SK-N-SH treated with all-trans-retinoic acid at 6 μM for 48 hours (cell line): Measurements from ENCODE around the gene OR2C3.

ENCODE experiments used
- ATAC-seq: fragments of 200-7000 bp; cut with Tn5 transposase; 3 replicates; pipeline ENCODE4 v1.9.1; 2020; ENCODE audit warnings: mild to moderate bottlenecking, moderate library complexity
- ARNTL ChIP-seq: fragments of 450-650 bp; formaldehyde crosslinking; IDR thresholded peaks from 2 replicates; pipeline ENCODE4 v1.5.0; 2020; ENCODE audit warnings: low read depth, mild to moderate bottlenecking, moderate library complexity, borderline replicate concordance
- BACH2 ChIP-seq: fragments of 250-450 bp; sonication (Bioruptor Pico); IDR thresholded peaks from 2 replicates; pipeline ENCODE4 v1.9.0; 2021; ENCODE audit warnings: mild to moderate bottlenecking, borderline replicate concordance
- CSDC2 ChIP-seq: fragments of 250-450 bp; sonication (Bioruptor Pico); IDR thresholded peaks from 2 replicates; pipeline ENCODE4 v1.5.0; 2020; ENCODE audit warnings: mild to moderate bottlenecking, moderate library complexity
- CSRNP3 ChIP-seq: fragments of 250-450 bp; sonication (Bioruptor Pico); IDR thresholded peaks from 2 replicates; pipeline ENCODE4 v1.5.1; 2021; ENCODE audit warnings: mild to moderate bottlenecking, moderate library complexity
- ESRRG ChIP-seq: fragments of 250-450 bp; sonication (Bioruptor Pico); IDR thresholded peaks from 2 replicates; pipeline ENCODE4 v1.6.1; 2021; ENCODE audit warnings: mild to moderate bottlenecking
- GLIS3 ChIP-seq: fragments of 250-450 bp; sonication (Bioruptor Pico); IDR thresholded peaks from 2 replicates; pipeline ENCODE4 v1.5.0; 2020; ENCODE audit warnings: mild to moderate bottlenecking, moderate library complexity
- ISL1 ChIP-seq: fragments of 250-450 bp; sonication (Bioruptor Pico); IDR thresholded peaks from 2 replicates; pipeline ENCODE4 v2.1.2; 2022; ENCODE audit warnings: mild to moderate bottlenecking, moderate library complexity
- OSR1 ChIP-seq: fragments of 250-450 bp; sonication (Bioruptor Pico); IDR thresholded peaks from 2 replicates; pipeline ENCODE4 v1.8.0; 2022; ENCODE audit warnings: moderate library complexity, mild to moderate bottlenecking, inconsistent platforms
- PATZ1 ChIP-seq: fragments of 250-450 bp; sonication (Bioruptor Pico); IDR thresholded peaks from 2 replicates; pipeline ENCODE4 v1.8.0; 2020; ENCODE audit warnings: mild to moderate bottlenecking, moderate library complexity, borderline replicate concordance
- POU6F1 ChIP-seq: fragments of 250-450 bp; sonication (Bioruptor Pico); IDR thresholded peaks from 2 replicates; pipeline ENCODE4 v1.8.0; 2021; ENCODE audit warnings: low read depth, mild to moderate bottlenecking, moderate library complexity, borderline replicate concordance
- PPARA ChIP-seq: fragments of 250-450 bp; sonication (Bioruptor Pico); IDR thresholded peaks from 2 replicates; pipeline ENCODE4 v1.5.0; 2020; ENCODE audit warnings: mild to moderate bottlenecking, borderline replicate concordance
- RARB ChIP-seq: fragments of 250-450 bp; sonication (Bioruptor Pico); IDR thresholded peaks from 2 replicates; pipeline ENCODE4 v1.8.0; 2021; ENCODE audit warnings: mild to moderate bottlenecking, moderate library complexity
- SNAI2 ChIP-seq: fragments of 250-450 bp; sonication (Bioruptor Pico); IDR thresholded peaks from 2 replicates; pipeline ENCODE4 v1.5.0; 2020; ENCODE audit warnings: mild to moderate bottlenecking, moderate library complexity
- TCF4 ChIP-seq: fragments of 250-450 bp; sonication (Bioruptor Pico); IDR thresholded peaks from 2 replicates; pipeline ENCODE4 v1.8.0; 2021; ENCODE audit warnings: mild to moderate bottlenecking, moderate library complexity, borderline replicate concordance
- TOX ChIP-seq: fragments of 250-450 bp; sonication (Bioruptor Pico); IDR thresholded peaks from 2 replicates; pipeline ENCODE4 v1.8.0; 2021; ENCODE audit warnings: mild to moderate bottlenecking, moderate library complexity, borderline replicate concordance
- TSHZ2 ChIP-seq: fragments of 250-450 bp; sonication (Bioruptor Pico); IDR thresholded peaks from 2 replicates; pipeline ENCODE4 v1.5.0; 2020; ENCODE audit warnings: mild to moderate bottlenecking, moderate library complexity
- ZFP3 ChIP-seq: fragments of 250-450 bp; sonication (Bioruptor Pico); IDR thresholded peaks from 2 replicates; pipeline ENCODE4 v1.5.0; 2020; ENCODE audit warnings: mild to moderate bottlenecking, moderate library complexity
- ZFP30 ChIP-seq: fragments of 450-650 bp; formaldehyde crosslinking; IDR thresholded peaks from 2 replicates; pipeline ENCODE4 v1.5.0; 2022; ENCODE audit warnings: mild to moderate bottlenecking, moderate library complexity
- ZNF565 ChIP-seq: fragments of 450-650 bp; formaldehyde crosslinking; conservative IDR thresholded peaks from 2 replicates; pipeline ENCODE4 v1.5.0; 2020; ENCODE audit warnings: low read depth, mild to moderate bottlenecking, moderate library complexity
- ZNF70 ChIP-seq: fragments of 450-650 bp; formaldehyde crosslinking; IDR thresholded peaks from 2 replicates; pipeline ENCODE4 v1.5.0; 2020; ENCODE audit warnings: mild to moderate bottlenecking, moderate library complexity
- ZNF8 ChIP-seq: fragments of 450-650 bp; formaldehyde crosslinking; IDR thresholded peaks from 2 replicates; pipeline ENCODE4 v1.5.0; 2020; ENCODE audit warnings: mild to moderate bottlenecking, moderate library complexity
- TF ChIP-seq, protein P1 (sequence below): fragments of 250-450 bp; sonication (Bioruptor Pico); IDR thresholded peaks from 2 replicates; pipeline ENCODE4 v1.5.1; 2020; ENCODE audit warnings: low read depth, mild to moderate bottlenecking, moderate library complexity

Gene OR2C3

DNA sequence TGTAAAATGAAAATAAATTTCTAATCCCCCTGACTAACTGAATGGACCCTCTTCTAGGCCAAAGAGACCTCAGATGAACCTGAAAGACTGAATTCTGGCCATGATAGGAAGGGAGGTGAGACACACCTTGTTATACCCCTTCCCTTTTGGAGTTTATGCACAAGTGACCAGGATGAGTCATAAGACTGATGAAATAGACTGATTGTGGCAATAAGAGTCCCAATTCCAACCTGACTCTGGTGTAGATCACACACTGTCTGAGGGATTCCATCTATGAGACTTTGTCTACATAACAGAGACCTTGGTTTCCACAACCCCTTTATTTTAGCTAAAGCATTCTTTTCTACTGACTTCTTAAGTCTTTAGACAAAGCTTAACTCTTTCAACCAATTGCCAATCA, 38.4 kb upstream of the OR2C3 start:
- TF ChIP-seq SNAI2 (CRISPR knock-in tag) (no peak), CSDC2 (CRISPR knock-in tag) (no peak), ZNF70 (CRISPR knock-in tag) (no peak), ESRRG (CRISPR knock-in tag) (no peak), BACH2 (CRISPR knock-in tag) (no peak), PATZ1 (CRISPR knock-in tag) (no peak), GLIS3 (CRISPR knock-in tag) (no peak), ZNF565 (no peak), TOX (no peak), CSRNP3 (CRISPR knock-in tag) (no peak), PPARA (no peak), ARNTL (CRISPR knock-in tag) (no peak), RARB (CRISPR knock-in tag) (no peak), POU6F1 (CRISPR knock-in tag) (no peak), ZFP30 (CRISPR knock-in tag) (no peak), OSR1 (no peak), TCF4 (CRISPR knock-in tag) (no peak), TSHZ2 (no peak), ZNF8 (CRISPR knock-in tag) (no peak), ISL1 (CRISPR knock-in tag) (no peak)

DNA sequence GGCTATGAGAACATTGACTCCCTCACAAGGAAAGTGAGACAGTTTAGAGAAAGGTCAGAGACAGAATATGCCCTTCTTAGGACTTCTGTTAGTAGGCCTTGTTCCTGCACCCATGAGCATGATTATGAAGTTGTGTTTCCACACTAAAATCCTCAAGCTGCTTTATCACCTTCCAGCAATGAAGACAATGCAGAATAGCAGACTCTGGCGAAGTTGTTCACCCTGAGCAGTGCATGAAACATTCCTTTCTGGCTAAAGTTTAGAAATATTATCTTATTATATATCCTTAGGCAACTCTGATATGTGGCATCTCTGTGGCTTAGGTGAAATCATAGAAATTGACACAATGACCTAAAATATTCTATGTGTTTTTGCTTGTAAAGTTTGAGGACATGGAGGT, 38.0 kb upstream of the OR2C3 start:
- TF ChIP-seq ZNF8 (CRISPR knock-in tag) (no peak), TCF4 (CRISPR knock-in tag) (no peak), TOX (no peak), SNAI2 (CRISPR knock-in tag) (no peak), ZNF70 (CRISPR knock-in tag) (no peak), BACH2 (CRISPR knock-in tag) (no peak), ARNTL (CRISPR knock-in tag) (no peak), GLIS3 (CRISPR knock-in tag) (no peak), ZFP3 (CRISPR knock-in tag) (no peak), ESRRG (CRISPR knock-in tag) (no peak), CSRNP3 (CRISPR knock-in tag) (no peak), ZFP30 (CRISPR knock-in tag) (no peak), OSR1 (no peak)
- TF ChIP-seq, protein P1, sequence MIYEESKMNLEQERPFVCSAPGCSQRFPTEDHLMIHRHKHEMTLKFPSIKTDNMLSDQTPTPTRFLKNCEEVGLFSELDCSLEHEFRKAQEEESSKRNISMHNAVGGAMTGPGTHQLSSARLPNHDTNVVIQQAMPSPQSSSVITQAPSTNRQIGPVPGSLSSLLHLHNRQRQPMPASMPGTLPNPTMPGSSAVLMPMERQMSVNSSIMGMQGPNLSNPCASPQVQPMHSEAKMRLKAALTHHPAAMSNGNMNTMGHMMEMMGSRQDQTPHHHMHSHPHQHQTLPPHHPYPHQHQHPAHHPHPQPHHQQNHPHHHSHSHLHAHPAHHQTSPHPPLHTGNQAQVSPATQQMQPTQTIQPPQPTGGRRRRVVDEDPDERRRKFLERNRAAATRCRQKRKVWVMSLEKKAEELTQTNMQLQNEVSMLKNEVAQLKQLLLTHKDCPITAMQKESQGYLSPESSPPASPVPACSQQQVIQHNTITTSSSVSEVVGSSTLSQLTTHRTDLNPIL = no peak
- TF ChIP-seq, all 23 proteins: peak for 0
- no peak for ATAC-seq

More for the DNA sequence above, 38.4 kb upstream of the OR2C3 start:
- no peak for ATAC-seq
